Liver (tissue), 9 donors: ENCODE measurements around the gene PRICKLE1. TPM values are rescaled to one million over a fixed set of nuclear protein-coding genes. Genes with fewer than 3 reads are reported as not detected.

Source experiments
- DNase-seq: peaks from one replicate; pipeline ENCODE4 v3.0.0-alpha.2; 2017; ENCODE audit warnings: low spot score
- H3K27ac ChIP-seq, 2 donors: one replicate each; pipeline ENCODE4 v1.7.0; 2013; ENCODE audit warnings: inconsistent platforms in 2 of 2, low read length in 2 of 2, control low read depth in 1 of 2, low read depth in 1 of 2, mild to moderate bottlenecking in 1 of 2
- H3K27me3 ChIP-seq, 4 donors: one replicate each; pipeline versions ENCODE4 v1.6.1 to v1.7.0; 2013; ENCODE audit warnings: low read length in 3 of 4, inconsistent platforms in 1 of 4, mild to moderate bottlenecking in 1 of 4, moderate library complexity in 1 of 4; ENCODE audit not compliant: control insufficient read depth in 4 of 4, insufficient read depth in 4 of 4
- H3K36me3 ChIP-seq, 4 donors: one replicate each; pipeline versions ENCODE4 v1.6.1 to v1.7.0; 2013; ENCODE audit warnings: low read length in 3 of 4, mild to moderate bottlenecking in 3 of 4, low read depth in 1 of 4, moderate library complexity in 1 of 4; ENCODE audit not compliant: control insufficient read depth in 4 of 4, insufficient read depth in 3 of 4
- H3K4me1 ChIP-seq, 4 donors: one replicate each; pipeline versions ENCODE4 v1.6.1 to v1.7.0; 2013; ENCODE audit warnings: low read length in 3 of 4, mild to moderate bottlenecking in 3 of 4, moderate library complexity in 1 of 4; ENCODE audit not compliant: control insufficient read depth in 4 of 4, insufficient read depth in 4 of 4
- H3K4me3 ChIP-seq, 3 donors: one replicate each; pipeline versions ENCODE4 v1.6.1 to v1.7.0; 2013; ENCODE audit warnings: low read length in 3 of 3, control low read depth in 1 of 3, low read depth in 1 of 3, mild to moderate bottlenecking in 1 of 3
- H3K9ac ChIP-seq, 2 donors: one replicate each; pipeline ENCODE4 v1.7.0; 2013; ENCODE audit warnings: low read length in 2 of 2, mild to moderate bottlenecking in 2 of 2, moderate library complexity in 2 of 2, control low read depth in 1 of 2, low read depth in 1 of 2
- H3K9me3 ChIP-seq, 4 donors: one replicate each; pipeline versions ENCODE4 v1.6.1 to v1.7.0; 2013; ENCODE audit warnings: low read length in 3 of 4; ENCODE audit not compliant: control insufficient read depth in 4 of 4
- ATF3 ChIP-seq: IDR thresholded peaks from 2 replicates; pipeline ENCODE4 v1.6.1; 2016; ENCODE audit warnings: antibody characterized with exemption
- CTCF ChIP-seq: fragments of 150-350 bp; IDR thresholded peaks from 2 replicates; pipeline ENCODE4 v1.5.1; 2017; ENCODE audit warnings: improper control_type of control experiment, low read depth, low read length; ENCODE audit not compliant: missing input control
- FOXA1 ChIP-seq: IDR thresholded peaks from 2 replicates; pipeline ENCODE4 v1.6.1; 2016; ENCODE audit warnings: antibody characterized with exemption
- GABPA ChIP-seq, 2 donors: IDR thresholded peaks in 1 of 2; conservative IDR thresholded peaks in 1 of 2; 2 replicates each; pipeline ENCODE4 v1.6.1; 2016; ENCODE audit warnings: antibody characterized with exemption in 2 of 2, mild to moderate bottlenecking in 1 of 2, moderate library complexity in 1 of 2
- HNF4A ChIP-seq, 2 donors: conservative IDR thresholded peaks; 2 replicates each; pipeline ENCODE4 v1.6.1; 2016; ENCODE audit warnings: antibody characterized with exemption in 2 of 2, mild to moderate bottlenecking in 2 of 2
- HNF4G ChIP-seq: IDR thresholded peaks from 2 replicates; pipeline ENCODE4 v1.6.1; 2016; ENCODE audit warnings: antibody characterized with exemption
- JUND ChIP-seq, 2 donors: IDR thresholded peaks; 2 replicates each; pipeline ENCODE4 v1.6.1; 2016; ENCODE audit warnings: antibody characterized with exemption in 2 of 2
- MAX ChIP-seq: IDR thresholded peaks from 2 replicates; pipeline ENCODE4 v1.6.1; 2016; ENCODE audit warnings: antibody characterized with exemption
- NR2F2 ChIP-seq: IDR thresholded peaks from 2 replicates; pipeline ENCODE4 v1.6.1; 2016; ENCODE audit warnings: antibody characterized with exemption
- RAD21 ChIP-seq, 2 donors: IDR thresholded peaks; 2 replicates each; pipeline ENCODE4 v1.6.1; 2016; ENCODE audit warnings: antibody characterized with exemption in 2 of 2, mild to moderate bottlenecking in 2 of 2
- REST ChIP-seq: IDR thresholded peaks from 2 replicates; pipeline ENCODE4 v1.6.1; 2016; ENCODE audit warnings: antibody characterized with exemption, mild to moderate bottlenecking
- RXRA ChIP-seq, 2 donors: IDR thresholded peaks; 2 replicates each; pipeline ENCODE4 v1.6.1; 2017 to 2018; ENCODE audit warnings: antibody characterized with exemption in 2 of 2, mild to moderate bottlenecking in 1 of 2
- YY1 ChIP-seq: IDR thresholded peaks from 2 replicates; pipeline ENCODE4 v1.6.1; 2016; ENCODE audit warnings: antibody characterized with exemption, mild to moderate bottlenecking
- ZBTB33 ChIP-seq: IDR thresholded peaks from 2 replicates; pipeline ENCODE4 v1.6.1; 2016; ENCODE audit warnings: antibody characterized with exemption
- WGBS: extraction: QIAGEN DNeasy Blood & Tissue Kit; methylation state at CpG from one replicate; pipeline ENCODE4 v1.1.7; 2013; 5-methylcytosine and 5-hydroxymethylcytosine counted together
- polyA plus RNA-seq, 2 donors: library from polyadenylated mRNA; stranded (reverse) in 1 of 2; unstranded in 1 of 2; fragments of 200-250 nt in 1 of 2; fragments of >200 nt in 1 of 2; fragmentation: Nextera tagmentation in 1 of 2; extraction: Ambion mirVana in 1 of 2; gene quantifications; one replicate each; pipeline versions ENCODE4 v1.2.1 to v1.2.3, GENCODE V29; 2013 to 2015
- total RNA-seq, 2 donors: library from RNA; depleted of rRNA; stranded (reverse); fragments of >200 nt; gene quantifications; one replicate each; pipeline ENCODE4 v1.2.3, GENCODE V29; 2014
- donor health status: healthy.
- donor health status: healthy.
- donor health status: healthy.
- donor health status: healthy.
- donor health status: healthy.

Gene PRICKLE1
- total and polyA plus RNA-seq, 4 donors: 0.59 to 5.7 (median 2.2) TPM

GRCh38 chr12:42575717-42576116, 13.8 kb downstream of the PRICKLE1 start:
- no peak for TF ChIP-seq MAX

GRCh38 chr12:42574851-42575266, 14.7 kb downstream of the PRICKLE1 start:
- Histone ChIP-seq H3K27me3 (peaks cover 0 to under 1% (median 0%) of the 10 kb centered on the region in 4 donors), H3K9me3 (no peaks in the 10 kb centered on the region), H3K27ac (no peak overlapping the region), H3K36me3 (no peaks in the 10 kb centered on the region), H3K4me3 (no peak overlapping the region), H3K9ac (no peak overlapping the region), H3K4me1 (no peaks in the 10 kb centered on the region)
- DNase-seq: no peak
- TF ChIP-seq MAX (no peak), HNF4A (conservative IDR thresholded peaks at IDR 0.05) (no peak)

More at GRCh38 chr12:42575717-42576116, 13.8 kb downstream of the PRICKLE1 start:
- Histone ChIP-seq H3K4me3 (no peak overlapping the region), H3K36me3 (no peaks in the 10 kb centered on the region), H3K4me1 (no peaks in the 10 kb centered on the region), H3K9me3 (no peaks in the 10 kb centered on the region), H3K9ac (no peak overlapping the region), H3K27me3 (peaks cover 0 to 2% (median 0%) of the 10 kb centered on the region in 4 donors), H3K27ac (no peak overlapping the region)
- WGBS: 62% methylated on average over 1 of the region's 1 CpG
- DNase-seq: no peak

GRCh38 chr12:42571327-42572009, 18.1 kb downstream of the PRICKLE1 start:
- TF ChIP-seq HNF4G (no peak), NR2F2 (no peak), REST (no peak)
- Histone ChIP-seq H3K4me3 (no peak overlapping the region), H3K27me3 (peaks cover 0 to 2% (median 0%) of the 10 kb centered on the region in 4 donors), H3K9me3 (no peaks in the 10 kb centered on the region), H3K9ac (no peak overlapping the region), H3K36me3 (no peaks in the 10 kb centered on the region), H3K27ac (no peak overlapping the region), H3K4me1 (no peaks in the 10 kb centered on the region)
- 95% methylated on average over 2 of the region's 2 CpGs for WGBS
- no peak for DNase-seq

- H3K9me3 ChIP-seq: no peaks in the 10 kb centered on the region
- H3K27me3 ChIP-seq: peaks cover 0 to 2% (median under 1%) of the 10 kb centered on the region in 4 donors
- no peak overlapping the region for H3K4me3 ChIP-seq
- no peak overlapping the region for H3K9ac ChIP-seq
- no peak for DNase-seq
- no peaks in the 10 kb centered on the region for H3K36me3 ChIP-seq
- 73% methylated on average over 2 of the region's 2 CpGs for WGBS
- no peaks in the 10 kb centered on the region for H3K4me1 ChIP-seq
- no peak overlapping the region for H3K27ac ChIP-seq
- no peak for TF ChIP-seq CTCF
- TF ChIP-seq FOXA1: no peak
- TF ChIP-seq JUND (IDR thresholded peaks at IDR 0.05): no peak
- TF ChIP-seq HNF4G: no peak
- TF ChIP-seq RAD21 (IDR thresholded peaks at IDR 0.05): no peak
- no peak for TF ChIP-seq HNF4A (conservative IDR thresholded peaks at IDR 0.05)
- no peak for TF ChIP-seq RXRA (IDR thresholded peaks at IDR 0.05)
- no peak for TF ChIP-seq MAX
- TF ChIP-seq YY1: no peak
- TF ChIP-seq NR2F2: no peak
- no peak for TF ChIP-seq ZBTB33
- TF ChIP-seq GABPA (IDR thresholded peaks at IDR 0.05 in 1 of 2, conservative IDR thresholded peaks at IDR 0.05 in 1 of 2): no peak
- TF ChIP-seq ATF3: no peak
Observed at GRCh38 chr12:42570076-42570475, 19.5 kb downstream of the PRICKLE1 start.
